Cardiac muscle cell (in vitro differentiated cells and primary cell): ENCODE results near the gene DGKI. TPM values are rescaled to one million over a fixed set of nuclear protein-coding genes. Genes with fewer than 3 reads are reported as not detected.

Experiments
- DNase-seq, 2 donors: peaks; one replicate each; pipeline versions ENCODE4 v3.0.0 to v3.0.0-alpha.2; 2010 to 2017; ENCODE audit warnings: low read depth in 1 of 2, low spot score in 1 of 2
- H3K27ac ChIP-seq: fragments of 200-600 bp; sonication (generic); 2 replicates; pipeline ENCODE4 v1.5.1; 2016
- H3K27me3 ChIP-seq: fragments of 200-600 bp; sonication (generic); 2 replicates; pipeline ENCODE4 v1.6.0; 2016; ENCODE audit warnings: control low read depth
- H3K36me3 ChIP-seq: fragments of 200-600 bp; sonication (generic); 2 replicates; pipeline ENCODE4 v1.5.1; 2016; ENCODE audit warnings: control low read depth
- H3K4me1 ChIP-seq: fragments of 200-600 bp; sonication (generic); 2 replicates; pipeline ENCODE4 v1.8.1; 2017; ENCODE audit warnings: low read depth, mild to moderate bottlenecking, mixed run types
- H3K4me3 ChIP-seq: fragments of 200-600 bp; sonication (generic); 2 replicates; pipeline ENCODE4 v1.5.1; 2016; ENCODE audit warnings: mild to moderate bottlenecking
- H3K9me3 ChIP-seq: fragments of 200-600 bp; sonication (generic); 2 replicates; pipeline ENCODE4 v1.5.1; 2017; ENCODE audit warnings: low read depth, mild to moderate bottlenecking, control low read depth
- CTCF ChIP-seq: IDR thresholded peaks from 2 replicates; pipeline ENCODE4 v1.5.1; 2012; ENCODE audit warnings: low read depth, mild to moderate bottlenecking, low read length
- polyA plus RNA-seq: library from polyadenylated mRNA; unstranded; fragments of >200 nt; fragmentation: Nextera tagmentation; extraction: Ambion mirVana; gene quantifications from 2 replicates; pipeline ENCODE4 v1.2.1, GENCODE V29; 2016
- total RNA-seq: library from RNA; depleted of rRNA; stranded (reverse); fragments of >200 nt; gene quantifications from 2 replicates; pipeline ENCODE4 v1.2.3, GENCODE V29; 2016

DGKI gene
- total and polyA plus RNA-seq, 2 experiments from 2014 or later = 35.0 to 52.7 TPM

DNA sequence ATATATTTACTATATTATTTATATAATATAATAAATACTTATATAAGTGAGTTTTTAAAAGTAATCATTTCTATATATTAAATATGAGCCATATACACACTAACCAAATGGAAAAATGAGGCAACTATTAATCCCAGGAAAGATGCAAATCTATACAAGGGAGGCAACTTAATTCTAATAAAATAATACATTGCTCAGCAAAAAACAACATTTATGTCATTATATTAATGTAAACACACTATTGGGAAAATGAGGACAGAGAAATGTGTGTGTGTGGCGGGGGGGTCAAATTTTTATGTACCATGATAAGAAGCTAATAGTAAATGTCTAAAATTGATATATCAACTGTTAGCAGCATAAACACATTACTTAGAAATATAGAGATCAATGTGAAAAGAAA is 23.3 kb upstream of the DGKI start:
- no peak overlapping the region for H3K27ac ChIP-seq
- peaks cover 12% of the 10 kb centered on the region for H3K4me1 ChIP-seq
- H3K36me3 ChIP-seq = no peaks in the 10 kb centered on the region
- no peak overlapping the region for H3K4me3 ChIP-seq
- no peaks in the 10 kb centered on the region for H3K9me3 ChIP-seq
- DNase-seq = no peak
- no peaks in the 10 kb centered on the region for H3K27me3 ChIP-seq
- TF ChIP-seq CTCF = no peak

DNA sequence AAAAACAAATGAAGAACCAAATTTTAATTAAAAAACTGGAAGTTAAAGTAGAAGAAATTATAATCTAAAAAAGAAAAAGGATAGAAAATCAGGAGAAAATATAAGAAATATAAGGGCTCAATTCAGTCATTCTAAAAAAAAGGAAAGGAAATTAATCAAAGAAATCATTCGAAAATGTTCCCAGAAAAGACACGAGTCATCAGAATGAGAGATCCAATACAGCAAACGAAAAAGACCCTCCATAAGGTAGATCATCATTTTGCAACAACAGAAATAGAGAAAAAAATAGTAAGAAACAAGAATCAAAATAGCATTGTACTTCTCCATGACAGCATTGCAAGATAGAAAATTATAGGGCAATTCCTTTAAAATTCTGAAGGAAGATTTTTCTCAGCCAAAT is 22.5 kb upstream of the DGKI start:
- Histone ChIP-seq H3K36me3 (no peaks in the 10 kb centered on the region), H3K4me3 (no peak overlapping the region), H3K9me3 (no peaks in the 10 kb centered on the region), H3K27me3 (no peaks in the 10 kb centered on the region), H3K27ac (no peak overlapping the region), H3K4me1 (peaks cover 12% of the 10 kb centered on the region)
- no peak for TF ChIP-seq CTCF
- no peak for DNase-seq

- TF ChIP-seq CTCF = no peak
- H3K9me3 ChIP-seq = no peaks in the 10 kb centered on the region
These were observed 20.5 kb upstream of the DGKI start for GRCh38 chr7:137867289-137867688.

GRCh38 chr7:137865764-137866163 is 19.0 kb upstream of the DGKI start:
- H3K4me3 ChIP-seq = no peak overlapping the region
- TF ChIP-seq CTCF = no peak
- H3K36me3 ChIP-seq = no peaks in the 10 kb centered on the region
- no peak for DNase-seq
- H3K27me3 ChIP-seq = no peaks in the 10 kb centered on the region
- H3K9me3 ChIP-seq = no peaks in the 10 kb centered on the region
- no peak overlapping the region for H3K27ac ChIP-seq
- peaks cover 12% of the 10 kb centered on the region for H3K4me1 ChIP-seq

More at GRCh38 chr7:137867289-137867688, 20.5 kb upstream of the DGKI start:
- Histone ChIP-seq H3K36me3 (no peaks in the 10 kb centered on the region), H3K27me3 (no peaks in the 10 kb centered on the region), H3K27ac (peak overlapping the region; percentile 56), H3K4me3 (no peak overlapping the region), H3K4me1 (peaks cover 12% of the 10 kb centered on the region)
- peak in 1 of 2 donors; percentile 17 for DNase-seq

- Histone ChIP-seq H3K9me3 (no peaks in the 10 kb centered on the region), H3K27ac (peak overlapping the region; percentile 49), H3K27me3 (no peaks in the 10 kb centered on the region), H3K4me3 (no peak overlapping the region), H3K36me3 (no peaks in the 10 kb centered on the region), H3K4me1 (peaks cover 11% of the 10 kb centered on the region)
- no peak for DNase-seq
- TF ChIP-seq CTCF = no peak
These were observed 16.2 kb upstream of the DGKI start for GRCh38 chr7:137862964-137863363.

DNA sequence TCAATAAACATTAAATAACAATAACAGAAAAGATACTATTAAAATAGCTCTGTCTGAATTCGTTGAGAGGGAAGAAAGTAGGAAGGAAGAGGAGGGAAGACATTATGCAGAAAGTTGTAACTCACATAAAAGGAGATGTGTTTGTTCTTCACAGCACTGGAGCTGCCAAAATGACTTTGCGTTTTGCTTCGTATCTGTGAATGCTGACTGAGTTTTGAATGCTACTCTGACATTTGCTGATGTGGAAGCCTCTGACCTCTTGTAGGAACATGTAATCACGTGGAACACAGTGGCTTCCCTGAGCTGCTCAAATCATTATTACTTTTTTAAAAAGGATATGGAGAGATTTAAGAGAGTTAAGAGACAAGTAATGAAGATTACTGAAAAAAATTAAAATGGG is 15.6 kb upstream of the DGKI start:
- Histone ChIP-seq H3K36me3 (no peaks in the 10 kb centered on the region), H3K27ac (peak overlapping the region; percentile 49), H3K4me3 (no peak overlapping the region), H3K9me3 (no peaks in the 10 kb centered on the region), H3K27me3 (no peaks in the 10 kb centered on the region), H3K4me1 (peaks cover 5% of the 10 kb centered on the region)
- no peak for DNase-seq
- TF ChIP-seq CTCF = no peak
